ENCODE measurements around the gene CCDC85B.

Gene CCDC85B

DNA sequence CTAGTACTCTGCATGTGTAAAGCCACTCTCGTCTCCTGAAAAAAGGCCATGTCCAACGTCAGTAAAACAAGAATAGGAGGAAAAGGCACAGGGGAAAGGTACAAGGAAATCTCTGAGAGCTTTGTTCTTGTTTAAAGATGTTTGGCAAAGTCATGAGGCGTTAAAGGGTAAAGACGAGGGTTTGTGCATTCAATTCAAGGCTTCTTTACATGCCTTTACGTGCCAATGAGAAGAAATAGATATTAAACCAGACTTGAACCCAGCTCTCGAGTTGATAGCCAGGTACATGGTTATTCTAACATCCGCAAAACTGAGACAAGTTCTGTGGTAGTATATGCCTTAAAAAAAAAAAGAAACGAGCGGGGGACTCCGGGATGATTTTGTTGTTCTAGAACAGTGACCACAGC is 31.8 kb upstream of the CCDC85B start:
- Histone ChIP-seq H3K4me3 (ENCODE audit: low read depth, low read length) (peak overlapping the region; percentile 76), H3K27ac (ENCODE audit: low read depth, low read length) (peak overlapping the region; percentile 97), H3K4me1 (ENCODE audit: control insufficient read depth, insufficient read depth, low read length) (peaks cover 6% of the 10 kb centered on the region), H3K27me3 (ENCODE audit: control insufficient read depth, insufficient read depth, low read length) (no peaks in the 10 kb centered on the region), H3K36me3 (ENCODE audit: control insufficient read depth, insufficient read depth, low read length) (peaks cover 45% of the 10 kb centered on the region), H3K9ac (ENCODE audit: low read depth, low read length) (peak overlapping the region; percentile 77), H3K9me3 (ENCODE audit: control insufficient read depth, insufficient read depth, low read length) (no peaks in the 10 kb centered on the region)

DNA sequence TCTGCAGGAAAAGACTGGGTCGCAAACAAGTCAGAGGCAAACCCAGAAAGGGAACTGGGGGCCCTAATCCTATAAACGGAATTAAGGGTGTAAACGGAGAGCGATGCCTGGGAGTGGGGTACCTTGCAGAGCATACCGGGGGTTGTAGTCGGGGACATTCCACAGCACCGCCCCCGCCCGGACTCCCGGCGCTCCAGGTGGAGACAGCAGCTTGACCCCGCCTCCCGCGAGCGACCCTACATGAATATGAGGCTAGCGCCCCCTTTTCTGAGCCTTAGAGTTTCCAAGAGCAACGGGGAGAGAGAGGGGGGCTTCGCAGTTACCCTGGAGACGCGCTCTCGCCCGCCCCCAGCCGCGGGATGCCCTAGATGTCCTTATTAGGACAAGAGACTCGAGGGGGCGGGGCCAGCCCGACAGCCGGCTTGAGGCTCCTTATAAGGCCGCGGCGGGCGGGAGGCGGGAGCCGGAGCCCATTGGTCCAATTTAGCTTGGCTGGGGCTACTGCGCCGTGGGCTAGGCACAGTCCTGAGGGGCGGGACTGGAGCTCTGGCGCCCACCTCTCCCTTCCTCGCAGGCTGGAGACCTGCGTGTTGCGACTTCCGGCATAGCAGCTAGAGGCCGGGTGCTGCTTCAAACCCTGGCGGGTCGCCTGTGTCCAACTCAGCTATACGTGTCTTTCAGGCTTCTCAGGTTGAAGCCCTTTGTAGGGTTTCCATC is 31.2 kb upstream of the CCDC85B start:
- peak overlapping the region; percentile 78 for H3K9ac ChIP-seq (ENCODE audit: low read depth, low read length)
- H3K4me1 ChIP-seq (ENCODE audit: control insufficient read depth, insufficient read depth, low read length), result peaks cover 6% of the 10 kb centered on the region
- no peaks in the 10 kb centered on the region for H3K9me3 ChIP-seq (ENCODE audit: control insufficient read depth, insufficient read depth, low read length)
- H3K27ac ChIP-seq (ENCODE audit: low read depth, low read length), result peak overlapping the region; percentile 97
- H3K27me3 ChIP-seq (ENCODE audit: control insufficient read depth, insufficient read depth, low read length), result no peaks in the 10 kb centered on the region
- H3K36me3 ChIP-seq (ENCODE audit: control insufficient read depth, insufficient read depth, low read length), result peaks cover 45% of the 10 kb centered on the region
- peak overlapping the region; percentile 93 for H3K4me3 ChIP-seq (ENCODE audit: low read depth, low read length)

DNA sequence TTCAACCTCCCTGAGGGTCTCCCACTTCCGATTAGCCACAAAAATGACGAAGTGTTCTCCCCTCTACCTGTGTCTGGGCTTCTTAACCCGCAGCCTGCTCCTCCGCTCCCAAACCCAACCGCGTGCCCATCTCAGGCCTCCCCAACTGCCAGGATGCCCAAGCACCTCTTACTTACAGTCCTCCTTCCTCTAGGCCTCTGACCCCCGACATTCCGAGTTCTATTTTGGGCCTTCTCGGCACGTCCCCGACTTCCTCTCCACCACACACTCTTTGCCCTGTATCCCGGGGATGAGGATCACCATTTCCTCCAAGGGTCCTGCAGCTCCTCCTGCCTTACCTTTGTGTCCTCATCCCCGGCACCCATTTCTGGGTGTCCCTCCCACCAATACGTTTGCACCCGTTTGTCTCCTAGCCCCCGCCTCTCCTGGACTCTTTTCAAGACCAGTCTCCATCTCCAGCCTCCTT is 30.6 kb upstream of the CCDC85B start:
- peak overlapping the region; percentile 78 for H3K9ac ChIP-seq (ENCODE audit: low read depth, low read length)
- H3K4me1 ChIP-seq (ENCODE audit: control insufficient read depth, insufficient read depth, low read length), result peaks cover 6% of the 10 kb centered on the region
- peaks cover 45% of the 10 kb centered on the region for H3K36me3 ChIP-seq (ENCODE audit: control insufficient read depth, insufficient read depth, low read length)
- no peaks in the 10 kb centered on the region for H3K27me3 ChIP-seq (ENCODE audit: control insufficient read depth, insufficient read depth, low read length)
- H3K27ac ChIP-seq (ENCODE audit: low read depth, low read length), result peak overlapping the region; percentile 97
- H3K9me3 ChIP-seq (ENCODE audit: control insufficient read depth, insufficient read depth, low read length), result no peaks in the 10 kb centered on the region
- H3K4me3 ChIP-seq (ENCODE audit: low read depth, low read length), result peak overlapping the region; percentile 93

DNA sequence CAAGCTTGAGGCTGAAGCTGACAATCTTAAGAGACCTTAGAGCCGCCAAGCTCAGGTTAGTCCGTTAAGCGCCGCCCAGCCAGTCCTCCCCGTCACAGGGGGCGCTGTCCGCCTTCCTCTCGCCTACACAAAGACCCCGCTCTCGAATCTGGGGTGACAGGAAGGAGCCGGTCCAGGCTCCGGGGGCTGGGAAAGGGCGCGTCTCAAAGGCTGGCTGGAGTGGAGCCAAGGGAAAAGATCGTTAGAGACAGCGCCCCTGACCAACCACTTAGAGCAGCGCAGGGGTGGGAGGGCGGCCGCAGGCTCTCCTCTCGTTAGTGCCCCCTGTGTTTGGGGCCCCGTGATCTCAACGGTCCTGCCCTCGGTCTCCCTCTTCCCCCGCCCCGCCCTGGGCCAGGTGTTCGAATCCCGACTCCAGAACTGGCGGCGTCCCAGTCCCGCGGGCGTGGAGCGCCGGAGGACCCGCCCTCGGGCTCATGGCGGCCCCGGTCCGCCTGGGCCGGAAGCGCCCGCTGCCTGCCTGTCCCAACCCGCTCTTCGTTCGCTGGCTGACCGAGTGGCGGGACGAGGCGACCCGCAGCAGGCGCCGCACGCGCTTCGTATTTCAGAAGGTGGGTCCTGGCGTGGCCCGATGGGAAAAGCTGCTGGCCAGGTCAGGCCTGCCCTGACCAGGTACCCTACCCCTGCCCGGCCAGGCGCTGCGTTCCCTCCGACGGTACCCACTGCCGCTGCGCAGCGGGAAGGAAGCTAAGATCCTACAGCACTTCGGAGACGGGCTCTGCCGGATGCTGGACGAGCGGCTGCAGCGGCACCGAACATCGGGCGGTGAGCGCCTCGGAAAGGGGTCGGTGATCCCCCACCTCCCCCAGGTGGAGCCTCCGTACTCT is 30.0 kb upstream of the CCDC85B start, which contains the start of gene MUS81:
Gene MUS81, plus strand, starts transcription at position 156 of the 887 bp plus-strand sequence. Its CDS starts 321 bp downstream, at position 477.
- Histone ChIP-seq H3K27ac (ENCODE audit: low read depth, low read length) (peak within 1 kb of the TSS; percentile 97), H3K27me3 (ENCODE audit: control insufficient read depth, insufficient read depth, low read length) (no peaks in the 10 kb centered on the region), H3K4me1 (ENCODE audit: control insufficient read depth, insufficient read depth, low read length) (peaks cover 6% of the 10 kb centered on the region), H3K4me3 (ENCODE audit: low read depth, low read length) (peak within 1 kb of the TSS; percentile 93), H3K9ac (ENCODE audit: low read depth, low read length) (peak within 1 kb of the TSS; percentile 78), H3K36me3 (ENCODE audit: control insufficient read depth, insufficient read depth, low read length) (peaks cover 45% of the 10 kb centered on the region), H3K9me3 (ENCODE audit: control insufficient read depth, insufficient read depth, low read length) (no peaks in the 10 kb centered on the region)

DNA sequence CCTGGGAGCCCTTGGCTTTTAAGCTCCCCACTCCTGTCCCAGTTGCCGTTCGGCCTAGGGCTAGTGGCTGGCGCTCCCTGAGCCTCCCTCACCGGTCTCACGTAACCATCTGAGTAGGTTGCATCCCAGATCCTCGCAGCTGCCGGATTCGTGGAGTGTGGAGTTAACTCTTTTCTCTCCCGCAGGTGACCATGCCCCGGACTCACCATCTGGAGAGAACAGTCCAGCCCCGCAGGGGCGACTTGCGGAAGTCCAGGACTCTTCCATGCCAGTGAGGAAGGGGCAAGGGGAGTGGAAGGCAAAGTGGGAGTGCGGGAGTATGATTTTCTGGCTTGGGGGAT is 29.3 kb upstream of the CCDC85B start:
- Histone ChIP-seq H3K27me3 (ENCODE audit: control insufficient read depth, insufficient read depth, low read length) (no peaks in the 10 kb centered on the region), H3K36me3 (ENCODE audit: control insufficient read depth, insufficient read depth, low read length) (peaks cover 45% of the 10 kb centered on the region), H3K4me1 (ENCODE audit: control insufficient read depth, insufficient read depth, low read length) (peaks cover 3% of the 10 kb centered on the region), H3K9me3 (ENCODE audit: control insufficient read depth, insufficient read depth, low read length) (no peaks in the 10 kb centered on the region), H3K9ac (ENCODE audit: low read depth, low read length) (peak overlapping the region; percentile 78), H3K27ac (ENCODE audit: low read depth, low read length) (peak overlapping the region; percentile 97), H3K4me3 (ENCODE audit: low read depth, low read length) (peak overlapping the region; percentile 93)

DNA sequence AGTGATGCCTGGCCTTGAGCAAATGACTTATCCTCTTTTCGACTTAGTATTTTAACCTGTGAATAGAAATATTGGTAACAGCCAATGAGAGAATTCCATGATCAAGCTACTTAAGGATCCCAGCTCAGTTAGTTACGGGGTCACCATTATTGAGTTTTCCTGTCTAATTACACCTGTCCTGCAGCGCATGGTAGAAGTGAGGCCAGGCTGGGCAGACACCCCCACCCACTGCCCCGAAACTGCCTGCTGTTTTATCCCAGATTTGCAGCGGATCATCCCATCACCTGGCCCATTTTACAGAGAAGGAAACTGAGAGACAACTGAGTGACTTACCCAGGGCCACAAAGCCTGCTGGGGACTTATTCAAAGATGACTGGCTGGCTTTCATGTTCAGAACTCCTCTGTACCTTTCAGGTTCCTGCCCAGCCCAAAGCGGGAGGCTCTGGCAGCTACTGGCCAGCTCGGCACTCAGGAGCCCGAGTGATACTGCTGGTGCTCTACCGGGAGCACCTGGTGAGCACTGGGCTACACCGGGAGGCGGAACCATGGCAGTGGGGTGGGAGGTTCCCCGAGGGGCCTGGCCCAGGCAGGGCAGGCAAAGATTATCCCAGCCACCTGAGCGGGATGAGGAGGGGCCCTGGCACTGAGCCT is 28.8 kb upstream of the CCDC85B start:
- Histone ChIP-seq H3K9me3 (ENCODE audit: control insufficient read depth, insufficient read depth, low read length) (no peaks in the 10 kb centered on the region), H3K9ac (ENCODE audit: low read depth, low read length) (peak overlapping the region; percentile 78; the same call in 1 of the 2 replicates), H3K4me3 (ENCODE audit: low read depth, low read length) (peak overlapping the region; percentile 93), H3K27me3 (ENCODE audit: control insufficient read depth, insufficient read depth, low read length) (no peaks in the 10 kb centered on the region), H3K36me3 (ENCODE audit: control insufficient read depth, insufficient read depth, low read length) (peaks cover 44% of the 10 kb centered on the region), H3K27ac (ENCODE audit: low read depth, low read length) (no peak overlapping the region), H3K4me1 (ENCODE audit: control insufficient read depth, insufficient read depth, low read length) (no peaks in the 10 kb centered on the region)

DNA sequence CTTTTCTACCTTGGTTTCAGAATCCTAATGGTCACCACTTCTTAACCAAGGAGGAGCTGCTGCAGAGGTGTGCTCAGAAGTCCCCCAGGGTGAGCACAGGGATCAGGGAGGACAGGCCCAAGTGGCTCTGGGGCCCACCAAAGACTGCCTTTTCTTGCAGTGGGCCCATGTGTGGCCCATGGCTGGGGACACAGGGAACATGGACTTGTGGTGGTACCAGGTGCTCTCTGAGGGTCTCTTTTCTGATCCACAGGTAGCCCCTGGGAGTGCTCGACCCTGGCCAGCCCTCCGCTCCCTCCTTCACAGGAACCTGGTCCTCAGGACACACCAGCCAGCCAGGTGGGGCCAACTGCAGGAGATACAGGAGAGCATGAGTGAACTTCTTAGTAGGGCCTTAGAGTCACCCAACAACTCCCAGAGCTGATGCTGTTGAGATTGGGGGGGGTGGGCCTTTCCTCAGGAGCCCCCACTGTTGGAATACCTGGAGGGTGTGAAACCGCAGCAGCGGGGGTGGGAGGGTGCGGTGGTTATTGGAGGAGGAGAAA is 28.2 kb upstream of the CCDC85B start:
- H3K4me1 ChIP-seq (ENCODE audit: control insufficient read depth, insufficient read depth, low read length), result 0 out of 2 replicates have a peak, but pooled peaks cover 2% of the 10 kb centered on the region
- H3K9ac ChIP-seq (ENCODE audit: low read depth, low read length), result no peak overlapping the region
- no peak overlapping the region for H3K4me3 ChIP-seq (ENCODE audit: low read depth, low read length)
- H3K9me3 ChIP-seq (ENCODE audit: control insufficient read depth, insufficient read depth, low read length), result no peaks in the 10 kb centered on the region
- no peak overlapping the region for H3K27ac ChIP-seq (ENCODE audit: low read depth, low read length)
- no peaks in the 10 kb centered on the region for H3K27me3 ChIP-seq (ENCODE audit: control insufficient read depth, insufficient read depth, low read length)
- peaks cover 50% of the 10 kb centered on the region for H3K36me3 ChIP-seq (ENCODE audit: control insufficient read depth, insufficient read depth, low read length)

DNA sequence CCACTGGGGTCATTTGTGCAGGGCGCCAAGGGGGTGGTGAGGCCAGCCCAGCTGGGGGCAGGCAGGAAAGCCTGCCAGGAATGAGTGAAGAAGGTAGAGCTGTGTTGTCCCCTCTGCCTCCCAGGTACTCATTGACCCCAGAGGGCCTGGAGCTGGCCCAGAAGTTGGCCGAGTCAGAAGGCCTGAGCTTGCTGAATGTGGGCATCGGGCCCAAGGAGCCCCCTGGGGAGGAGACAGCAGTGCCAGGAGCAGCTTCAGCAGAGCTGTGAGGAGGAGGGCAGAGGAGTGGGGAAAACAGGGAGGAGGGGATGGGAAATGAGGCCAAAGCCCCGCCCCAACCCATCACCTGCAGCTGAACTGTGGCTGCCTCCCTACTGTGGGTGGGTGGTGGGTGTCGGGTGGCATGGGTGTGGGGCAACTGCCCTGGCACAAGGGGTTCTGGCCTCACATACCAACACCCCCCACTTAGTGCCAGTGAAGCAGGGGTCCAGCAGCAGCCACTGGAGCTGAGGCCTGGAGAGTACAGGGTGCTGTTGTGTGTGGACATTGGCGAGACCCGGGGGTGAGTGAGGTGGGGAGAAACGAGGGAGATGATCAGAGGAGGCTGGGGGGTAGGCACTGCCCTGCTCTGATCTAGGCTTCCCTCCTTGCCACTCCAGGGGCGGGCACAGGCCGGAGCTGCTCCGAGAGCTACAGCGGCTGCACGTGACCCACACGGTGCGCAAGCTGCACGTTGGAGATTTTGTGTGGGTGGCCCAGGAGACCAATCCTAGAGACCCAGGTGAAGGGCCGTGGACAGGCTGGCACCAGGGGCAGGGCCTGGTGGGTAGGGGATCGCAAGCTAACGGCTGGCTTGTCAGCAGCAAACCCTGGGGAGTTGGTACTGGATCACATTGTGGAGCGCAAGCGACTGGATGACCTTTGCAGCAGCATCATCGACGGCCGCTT is 27.3 kb upstream of the CCDC85B start:
- H3K27me3 ChIP-seq (ENCODE audit: control insufficient read depth, insufficient read depth, low read length), result no peaks in the 10 kb centered on the region
- no peak overlapping the region for H3K27ac ChIP-seq (ENCODE audit: low read depth, low read length)
- no peak overlapping the region for H3K9ac ChIP-seq (ENCODE audit: low read depth, low read length)
- no peak overlapping the region for H3K4me3 ChIP-seq (ENCODE audit: low read depth, low read length)
- H3K4me1 ChIP-seq (ENCODE audit: control insufficient read depth, insufficient read depth, low read length), result 0 out of 2 replicates have a peak, but pooled peaks cover 4% of the 10 kb centered on the region
- H3K36me3 ChIP-seq (ENCODE audit: control insufficient read depth, insufficient read depth, low read length), result peaks cover 51% of the 10 kb centered on the region
- no peaks in the 10 kb centered on the region for H3K9me3 ChIP-seq (ENCODE audit: control insufficient read depth, insufficient read depth, low read length)

DNA sequence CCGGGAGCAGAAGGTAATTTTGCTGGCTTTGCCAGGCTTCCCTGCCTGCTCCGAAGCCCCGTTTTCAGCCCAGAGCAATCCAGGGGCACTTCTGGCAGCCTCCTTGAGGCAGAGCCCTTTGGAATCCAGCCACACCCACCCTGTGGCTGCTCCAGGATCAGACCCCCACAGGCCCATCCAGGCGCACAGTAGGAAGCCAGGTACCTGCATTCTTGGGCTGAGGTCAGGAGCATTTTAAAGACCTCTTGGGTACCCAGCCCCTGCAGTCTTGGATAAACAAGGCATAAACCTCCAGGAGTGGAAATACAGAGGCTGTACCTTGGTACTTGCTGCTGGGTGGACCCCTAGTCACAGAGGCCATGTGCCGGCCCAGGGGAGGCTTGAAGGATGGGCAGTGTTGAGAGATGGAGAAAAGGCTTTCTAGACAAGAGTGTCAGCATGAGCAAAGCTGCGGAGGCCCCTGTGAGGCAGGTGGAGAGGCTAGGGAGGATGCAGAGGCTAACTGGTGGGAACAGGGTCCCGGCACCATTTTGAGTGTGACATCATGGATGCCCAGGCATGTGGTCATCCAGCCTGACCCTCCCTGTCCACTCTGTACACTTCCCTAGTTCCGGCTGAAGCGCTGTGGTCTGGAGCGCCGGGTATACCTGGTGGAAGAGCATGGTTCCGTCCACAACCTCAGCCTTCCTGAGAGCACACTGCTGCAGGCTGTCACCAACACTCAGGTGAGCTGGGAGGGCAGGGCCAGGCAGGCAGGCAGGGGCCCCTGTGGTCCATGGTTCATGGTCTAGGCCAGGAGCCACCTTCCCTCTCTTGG is 26.4 kb upstream of the CCDC85B start:
- no peak overlapping the region for H3K9ac ChIP-seq (ENCODE audit: low read depth, low read length)
- H3K4me3 ChIP-seq (ENCODE audit: low read depth, low read length), result no peak overlapping the region
- H3K4me1 ChIP-seq (ENCODE audit: control insufficient read depth, insufficient read depth, low read length), result 0 out of 2 replicates have a peak, but pooled peaks cover 4% of the 10 kb centered on the region
- H3K36me3 ChIP-seq (ENCODE audit: control insufficient read depth, insufficient read depth, low read length), result peaks cover 51% of the 10 kb centered on the region
- no peaks in the 10 kb centered on the region for H3K9me3 ChIP-seq (ENCODE audit: control insufficient read depth, insufficient read depth, low read length)
- H3K27ac ChIP-seq (ENCODE audit: low read depth, low read length), result no peak overlapping the region
- no peaks in the 10 kb centered on the region for H3K27me3 ChIP-seq (ENCODE audit: control insufficient read depth, insufficient read depth, low read length)

All from HUES48 (cell line).